C4-2B (cell line): ENCODE results near the gene STAU1.

Experiments used
- CTCF ChIP-seq: fragments of 450-650 bp; conservative IDR thresholded peaks from 2 replicates; pipeline ENCODE4 v1.5.1; 2017; ENCODE audit warnings: mild to moderate bottlenecking
- ZFX ChIP-seq: fragments of 450-650 bp; IDR thresholded peaks from 2 replicates; pipeline ENCODE4 v1.6.1; 2017

- TF ChIP-seq CTCF (no peak), ZFX (no peak)
Measured at GRCh38 chr20:49122920-49123319, 65.2 kb downstream of the STAU1 start.
